GM18511 (cell line): ENCODE measurements around the gene IL5RA.
A peak's percentile ranks its signal among the peaks of the same experiment; 100 is the strongest.

Experiments
- ATAC-seq: cut with Tn5 transposase; IDR thresholded peaks from one replicate; pipeline ENCODE4 v1.9.1; 2021; ENCODE audit warnings: mild to moderate bottlenecking, moderate library complexity; ENCODE audit not compliant: unreplicated experiment

IL5RA gene

DNA sequence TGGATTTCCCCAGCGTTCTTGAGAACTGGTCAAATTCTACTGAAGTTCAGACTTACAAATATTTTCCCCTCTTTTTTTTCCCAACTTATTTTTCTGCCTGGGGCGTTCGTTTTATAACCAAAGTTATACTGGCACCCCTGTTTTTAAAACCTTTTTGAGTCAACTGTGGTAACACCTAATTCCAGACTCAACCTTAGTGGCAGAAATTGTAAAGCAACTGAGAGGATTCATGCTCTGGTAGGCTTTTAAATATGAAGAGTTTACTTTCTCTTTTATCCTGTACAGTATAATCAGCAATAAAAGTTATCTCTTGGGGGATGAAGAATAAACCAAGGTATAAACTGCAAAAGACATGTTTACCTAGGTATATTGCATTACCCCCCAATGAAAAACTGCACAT, 2.3 kb downstream of the IL5RA start:
- no peak for ATAC-seq

DNA sequence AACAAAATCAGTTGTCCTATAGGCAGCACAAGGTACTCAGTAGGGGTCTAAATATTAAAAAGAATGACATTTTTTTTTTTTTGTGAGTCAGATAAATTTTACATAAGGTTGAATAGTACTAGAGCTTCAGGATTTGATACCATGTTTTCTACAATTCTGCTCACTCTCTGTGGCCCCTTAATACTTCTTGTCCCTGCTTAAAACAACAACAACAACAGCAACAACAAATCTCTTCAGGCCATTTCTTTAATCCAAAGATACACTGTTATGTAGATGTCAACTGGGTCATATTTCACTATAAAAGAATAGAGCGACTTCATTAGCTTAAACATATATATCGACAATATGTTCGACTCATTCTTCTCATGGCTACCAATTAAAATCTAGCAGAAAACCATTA, 3.0 kb downstream of the IL5RA start:
- no peak for ATAC-seq

DNA sequence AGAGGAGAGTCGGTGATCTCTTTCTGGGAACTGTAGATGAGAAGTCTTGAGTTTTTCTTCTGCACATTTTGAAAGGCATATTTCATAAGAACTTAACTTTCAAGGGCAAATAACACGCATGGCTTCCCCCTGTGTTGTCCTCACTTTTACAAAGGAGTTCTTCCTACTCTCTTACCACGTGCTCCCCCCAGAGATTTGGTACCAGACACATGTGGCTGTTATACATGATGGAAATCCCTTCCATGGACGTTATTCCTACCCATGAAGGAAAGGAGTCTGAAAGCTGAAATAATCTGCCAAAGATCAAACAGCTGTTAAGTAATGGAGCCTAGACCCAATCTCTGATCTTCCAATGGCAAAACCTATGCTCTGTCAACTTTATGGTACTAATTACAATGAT, 4.4 kb downstream of the IL5RA start:
- no peak for ATAC-seq

DNA sequence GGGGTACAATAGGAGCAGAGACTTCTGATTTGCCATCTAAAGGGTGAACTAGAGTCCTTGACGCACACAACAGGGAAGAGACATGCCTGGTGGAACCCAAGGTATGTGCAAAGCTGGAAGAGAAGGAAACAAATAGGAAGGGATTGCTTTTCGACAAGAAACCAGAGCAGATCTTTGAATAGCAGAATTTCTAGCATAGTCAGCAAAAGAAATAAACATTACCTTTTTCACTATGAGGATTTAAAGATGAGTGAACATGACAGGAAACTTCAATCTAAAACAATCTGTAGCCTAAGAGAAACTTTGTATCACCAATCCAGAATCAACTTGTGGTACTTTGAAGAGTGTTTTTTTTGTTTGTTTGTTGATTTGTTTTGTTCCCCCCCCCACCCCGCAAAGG, 4.9 kb downstream of the IL5RA start:
- ATAC-seq: no peak

DNA sequence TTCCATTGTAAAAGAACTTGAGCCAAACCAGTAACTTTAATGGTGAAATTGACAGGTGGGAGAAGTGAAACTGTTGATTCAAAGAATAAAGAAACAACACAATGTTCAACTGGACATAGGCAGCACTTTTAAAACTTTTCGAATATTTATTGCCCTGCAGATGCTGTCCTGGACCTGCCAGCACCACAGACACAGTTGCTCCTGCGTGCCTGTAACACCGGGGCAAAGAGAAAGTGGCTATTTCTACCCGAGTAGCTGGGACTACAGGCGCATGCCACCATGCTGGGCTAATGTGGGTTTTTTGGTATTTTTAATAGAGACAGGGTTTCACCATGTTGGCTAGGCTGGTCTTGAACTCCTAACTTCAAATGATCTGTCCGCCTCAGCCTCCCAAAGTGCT, 7.4 kb downstream of the IL5RA start:
- no peak for ATAC-seq

DNA sequence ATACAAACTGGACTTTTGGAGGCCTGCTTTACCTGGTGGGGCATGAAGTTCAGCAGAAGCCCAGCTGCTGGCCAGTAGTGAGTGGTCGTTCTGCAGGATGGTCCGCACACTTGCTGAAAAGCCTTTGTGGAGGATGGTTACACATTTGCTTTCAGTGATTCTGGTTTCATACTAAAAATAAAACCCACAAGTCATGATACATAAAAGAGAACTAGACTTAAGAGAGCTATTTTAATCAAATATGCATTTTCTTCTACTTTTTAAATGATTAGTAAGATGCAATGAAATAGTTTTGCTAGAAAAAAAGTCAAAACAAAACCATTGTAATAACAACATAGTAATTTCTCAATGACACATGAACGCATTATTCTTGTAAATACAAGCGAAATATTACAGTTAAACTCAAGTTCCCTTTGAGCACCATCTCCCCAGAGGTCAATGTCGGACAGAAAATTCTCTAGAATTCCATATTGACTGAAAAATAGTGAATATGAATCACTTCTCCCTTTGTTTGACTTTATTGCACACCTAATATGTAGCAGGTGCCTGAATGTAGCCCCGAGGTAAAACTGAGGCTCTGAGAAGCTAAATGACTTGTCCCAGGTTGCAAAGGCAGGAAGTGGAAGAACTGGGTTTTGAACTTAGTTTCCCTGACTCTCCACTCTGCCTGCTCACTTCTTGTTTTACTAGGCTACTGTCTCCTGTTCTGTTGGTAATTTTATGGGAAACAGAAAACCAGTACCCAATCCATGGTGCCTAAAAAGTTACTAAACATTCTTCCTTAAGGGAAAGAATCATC, 8.3 kb downstream of the IL5RA start:
- ATAC-seq: peak; percentile 79

DNA sequence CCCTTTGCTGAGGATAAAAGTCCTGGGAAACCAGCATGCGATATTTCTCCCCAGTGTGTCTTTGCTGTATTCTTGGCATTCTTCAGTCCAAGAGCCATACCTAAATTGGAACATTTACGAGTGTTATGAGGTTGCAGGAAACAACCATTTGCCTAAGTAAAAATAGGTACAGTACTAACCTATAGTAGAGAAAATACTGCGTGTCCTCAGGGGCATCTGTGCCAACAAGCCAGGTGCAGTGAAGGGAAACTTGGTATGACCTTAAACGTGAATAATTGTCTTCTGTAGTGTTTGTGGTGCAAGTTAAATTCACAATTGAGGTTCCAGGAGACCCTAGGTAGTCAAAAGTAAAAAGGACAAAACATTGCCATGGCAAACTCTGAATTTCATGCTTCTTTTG, 12.2 kb downstream of the IL5RA start:
- no peak for ATAC-seq

DNA sequence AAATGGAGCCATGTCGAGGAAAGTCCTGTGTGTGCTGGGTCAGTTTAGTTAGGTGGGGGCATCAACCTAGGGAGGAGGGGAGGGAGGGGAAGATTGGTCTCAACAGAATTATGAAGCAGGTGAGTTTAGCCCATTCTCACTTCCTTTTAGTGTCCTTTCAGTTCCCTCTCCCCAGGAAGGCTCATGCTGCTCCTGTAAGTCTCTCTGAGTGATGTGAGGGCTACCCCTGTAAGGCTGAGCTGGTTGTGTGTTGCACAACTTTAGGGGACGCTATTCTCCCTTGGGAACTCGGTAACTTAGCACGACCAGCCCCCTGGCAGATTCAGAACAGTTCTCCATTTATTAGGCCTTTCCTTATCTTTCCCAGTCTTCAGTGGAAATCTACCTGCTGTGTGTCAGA, 21.2 kb downstream of the IL5RA start:
- peak; percentile 98 for ATAC-seq

DNA sequence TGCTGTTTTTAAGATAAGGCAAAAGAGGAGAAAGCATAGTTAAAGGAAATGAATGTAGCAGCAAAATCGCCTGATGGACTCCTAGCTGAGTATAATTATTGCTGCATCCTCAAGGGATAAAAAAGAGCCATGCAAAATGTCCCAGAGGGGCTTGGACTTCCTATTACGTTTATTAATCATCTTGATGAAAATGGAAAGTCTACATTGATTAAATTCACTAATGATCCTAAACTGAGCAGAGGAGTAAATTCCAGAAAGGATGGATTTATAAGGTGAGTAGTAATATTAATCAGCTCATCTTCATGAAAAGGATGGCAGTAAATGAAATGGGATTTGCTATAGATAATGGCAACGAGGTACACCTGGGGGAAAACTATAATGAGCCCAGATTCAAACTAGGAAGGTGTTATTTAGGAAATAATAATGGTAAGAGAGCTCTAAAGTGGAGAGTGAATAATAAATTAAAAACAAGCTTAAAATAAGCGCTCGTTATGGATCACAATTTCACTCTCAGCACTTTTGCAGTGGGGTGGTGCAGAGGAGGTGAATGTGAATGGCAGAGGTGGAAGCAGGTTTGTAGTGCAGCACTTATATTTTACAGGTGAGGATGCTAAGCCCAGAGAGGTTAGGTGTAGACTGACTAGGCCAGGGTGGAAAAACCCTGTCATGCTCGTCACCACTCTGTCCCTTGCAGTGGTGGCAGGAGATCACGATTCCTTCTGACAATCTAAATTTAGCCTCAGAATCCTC, 22.3 kb downstream of the IL5RA start:
- ATAC-seq: no peak

DNA sequence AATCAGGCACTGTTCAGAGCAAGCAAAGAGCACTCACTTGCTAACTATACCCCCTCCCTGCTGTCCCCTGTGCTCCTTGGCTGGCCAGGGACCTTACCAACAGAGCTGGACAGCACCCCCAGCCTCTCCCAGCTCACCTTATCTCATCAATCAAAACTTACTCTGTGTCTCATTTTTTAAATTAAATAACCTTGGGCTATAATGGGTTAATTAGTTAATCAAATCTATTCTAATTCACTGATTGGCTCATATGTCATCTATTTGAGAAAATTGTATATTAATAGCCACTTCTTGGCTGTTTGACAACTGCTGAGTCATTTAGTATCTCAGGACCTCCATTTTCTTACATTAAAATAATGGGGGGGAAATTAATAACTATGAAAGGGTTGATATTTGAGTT, 22.9 kb downstream of the IL5RA start:
- ATAC-seq: no peak

DNA sequence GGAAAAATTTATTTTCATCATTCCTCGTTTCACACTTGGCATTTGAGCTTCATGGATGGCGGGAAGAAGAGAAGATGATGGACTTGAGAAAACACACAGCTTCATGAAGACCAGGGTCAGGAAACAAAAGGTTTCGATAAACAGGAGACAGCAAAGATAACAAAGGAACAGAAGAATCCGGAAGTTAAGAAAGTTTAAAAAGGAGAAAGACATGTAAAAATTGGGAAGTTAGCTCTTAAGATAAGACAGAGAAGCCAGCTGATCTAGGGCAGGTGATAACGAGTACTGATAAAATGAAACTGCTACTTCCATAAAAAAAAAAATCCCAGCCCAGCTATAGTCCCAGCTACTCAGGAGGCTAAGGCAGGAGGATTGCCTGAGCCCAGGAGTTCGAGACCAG, 23.9 kb downstream of the IL5RA start:
- ATAC-seq: no peak

DNA sequence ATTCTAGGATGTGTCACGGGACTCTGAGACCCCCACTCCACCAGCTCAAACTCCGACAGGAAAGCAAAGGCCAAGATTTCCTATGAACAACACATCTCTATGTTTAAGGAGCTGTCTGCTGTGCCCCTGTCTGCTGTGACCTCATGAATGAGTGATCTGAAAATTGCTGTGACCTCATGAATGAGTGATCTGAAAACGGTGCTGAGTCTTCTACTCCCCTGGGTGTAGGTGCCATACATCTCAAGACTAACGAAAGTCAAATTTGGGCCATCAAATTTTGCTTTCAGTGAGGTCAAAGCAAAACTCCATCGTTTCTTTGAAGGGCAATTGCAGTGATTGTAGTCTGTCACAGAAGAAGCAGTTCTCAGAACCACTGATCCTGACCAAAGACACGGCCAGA, 24.4 kb downstream of the IL5RA start:
- no peak for ATAC-seq

DNA sequence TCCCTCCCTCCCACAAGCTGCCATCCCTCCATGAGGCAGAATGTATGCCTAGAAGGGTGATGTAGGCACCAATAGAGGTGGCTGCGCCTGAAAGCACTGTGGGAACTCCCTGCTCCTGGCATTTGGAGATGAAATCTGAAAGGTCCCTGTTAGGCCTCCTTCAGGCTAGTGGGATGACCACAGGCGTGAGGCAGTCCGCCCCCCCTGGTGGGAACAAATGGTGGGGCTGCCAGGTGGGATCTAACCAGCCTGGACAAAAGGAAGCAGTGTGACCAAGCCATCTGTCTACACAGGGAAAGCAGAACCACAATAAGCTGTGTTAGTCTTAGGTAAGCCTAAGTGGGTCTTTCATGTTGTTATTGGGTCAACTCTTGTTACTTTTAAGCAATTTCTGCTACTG, 25.3 kb downstream of the IL5RA start:
- ATAC-seq: no peak

DNA sequence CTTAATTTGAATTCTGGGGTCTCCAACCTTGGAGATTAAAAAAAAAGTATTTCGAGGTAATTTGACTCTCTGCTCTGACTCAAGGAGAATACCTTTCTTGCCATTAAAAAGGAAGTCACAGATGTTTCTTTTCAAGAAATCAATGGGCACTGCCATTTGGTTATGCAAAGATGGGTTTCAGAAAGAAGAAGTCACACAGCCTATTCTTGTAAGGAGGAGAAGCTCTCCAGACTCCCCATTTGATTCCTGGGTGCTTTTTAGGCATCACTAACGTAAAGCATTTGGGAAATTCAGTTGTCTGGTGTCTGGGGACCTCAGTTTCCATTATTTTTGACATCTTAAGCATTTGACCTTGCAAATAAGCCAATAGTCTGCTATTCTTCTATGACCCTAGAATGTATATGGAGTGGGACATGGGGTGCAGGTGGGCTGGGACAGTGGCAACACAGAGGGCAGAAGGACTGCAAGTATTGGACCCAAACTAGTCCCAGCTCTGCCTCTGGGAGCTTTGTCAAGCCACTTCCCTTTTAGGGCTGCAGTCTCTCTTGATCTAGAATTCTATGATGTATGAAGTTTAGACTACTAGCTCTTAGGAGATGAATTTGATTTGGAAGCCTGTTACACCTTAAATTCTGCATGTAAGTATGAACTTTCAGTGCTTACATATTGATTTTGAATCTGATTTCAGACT, 27.8 kb downstream of the IL5RA start:
- peak; percentile 86 for ATAC-seq

DNA sequence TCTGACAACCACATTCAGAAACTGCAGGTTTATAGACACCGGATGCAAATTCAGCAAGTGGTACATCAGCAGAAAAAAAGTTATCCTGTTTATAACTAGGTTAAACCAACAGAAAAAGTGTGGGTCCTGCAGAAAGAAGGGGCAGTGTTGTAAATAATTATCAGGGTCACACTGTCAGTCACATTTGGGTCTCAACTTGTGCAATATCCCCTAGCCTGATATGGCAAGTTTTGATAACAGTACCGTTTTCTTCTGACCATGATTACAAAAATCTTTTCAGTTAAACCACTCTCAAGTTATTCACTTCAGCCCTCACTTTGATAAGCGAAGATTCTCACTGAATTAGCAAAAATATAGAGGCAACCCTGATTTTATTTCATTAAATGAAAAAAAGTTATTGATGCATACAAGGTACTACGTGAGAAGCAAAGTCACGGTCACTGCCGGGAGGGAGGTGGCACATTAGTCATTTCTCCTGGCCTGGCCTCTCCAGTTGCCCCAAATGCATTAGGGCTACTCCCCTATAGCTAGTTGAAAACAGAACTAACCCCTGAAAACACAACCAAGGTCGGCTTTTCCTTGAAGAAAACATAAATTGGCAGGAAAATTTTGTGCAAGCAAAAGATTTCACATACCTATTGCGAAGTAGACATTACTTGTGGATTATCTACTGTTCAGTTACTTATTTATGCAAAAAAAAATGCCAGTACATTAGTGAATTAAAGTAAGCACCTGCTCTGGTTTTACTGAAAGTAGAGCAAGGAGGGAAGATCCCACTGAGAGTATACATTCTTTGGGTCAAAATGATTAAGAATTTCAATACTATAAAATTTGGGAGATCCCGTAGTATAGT, 28.6 kb downstream of the IL5RA start:
- ATAC-seq: peak; percentile 70

DNA sequence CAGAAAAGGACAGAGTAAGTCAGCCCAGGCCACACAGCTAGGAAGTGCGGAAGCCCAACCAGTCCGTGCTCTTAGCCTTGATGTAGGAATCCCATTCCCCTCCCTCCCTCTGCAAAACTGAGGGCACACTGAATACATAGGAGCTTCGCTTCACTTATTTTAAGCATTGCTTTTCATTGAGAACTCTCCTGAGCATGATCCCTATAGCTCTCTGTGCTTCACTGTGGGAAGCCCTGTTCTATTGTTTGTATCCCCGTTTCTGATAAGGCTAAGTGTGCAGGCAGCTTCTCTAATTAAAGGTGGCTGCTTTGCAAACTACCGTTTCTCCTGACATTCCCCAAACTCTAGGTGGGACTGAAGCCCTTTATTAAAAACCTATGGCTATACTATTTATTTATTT, 29.9 kb downstream of the IL5RA start:
- ATAC-seq: no peak

DNA sequence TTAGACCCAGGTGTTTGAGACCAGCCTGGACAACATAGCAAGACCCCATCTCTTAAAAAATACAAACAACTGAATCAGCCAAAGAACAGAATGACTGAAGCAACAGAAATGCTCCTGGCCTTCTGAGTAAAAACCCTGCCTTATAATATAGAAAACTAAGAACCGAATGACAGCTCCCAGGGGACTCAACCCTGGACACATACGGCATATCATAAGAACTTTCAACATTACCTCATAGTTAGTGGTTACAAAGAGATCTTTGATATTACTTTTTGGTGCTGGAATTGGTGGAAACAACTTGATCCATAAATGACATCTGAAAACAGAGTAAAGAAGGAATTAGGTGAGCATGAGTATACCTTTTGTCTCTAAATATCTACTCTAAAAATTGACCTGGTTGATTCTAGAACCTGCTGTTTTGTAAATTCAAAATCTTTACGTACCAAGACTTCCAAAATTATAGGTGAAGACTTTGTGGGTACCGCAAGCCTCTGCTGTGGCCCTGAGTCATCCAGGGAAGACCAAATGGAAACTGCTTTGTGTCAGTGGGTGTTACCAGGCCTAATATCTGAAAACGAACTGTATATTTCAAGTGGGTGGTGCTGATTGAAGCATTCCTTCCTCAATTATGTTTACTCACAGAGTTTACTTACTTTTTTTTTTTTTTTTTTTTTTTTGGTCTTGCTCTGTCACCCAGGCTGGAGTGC, 35.5 kb downstream of the IL5RA start:
- ATAC-seq: peak; percentile 63

DNA sequence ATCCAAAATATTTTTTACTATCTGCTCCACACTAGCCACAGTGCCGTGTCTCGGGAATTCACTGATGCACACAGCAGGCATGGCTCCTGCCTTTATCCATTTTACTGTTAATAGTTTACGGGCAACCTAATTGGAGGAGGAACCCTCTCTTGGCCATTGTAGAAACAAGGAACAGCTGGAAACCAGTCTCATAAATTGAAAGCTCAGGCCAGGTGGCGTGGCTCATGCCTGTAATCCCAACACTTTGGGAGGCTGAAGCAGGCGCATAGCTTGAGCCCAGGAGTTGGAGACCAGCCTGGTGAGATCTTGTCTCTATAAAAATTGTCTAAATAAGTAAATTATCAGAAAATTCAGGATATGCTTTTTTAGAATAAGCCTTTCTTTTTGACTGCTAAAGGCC, 39.0 kb downstream of the IL5RA start:
- ATAC-seq: no peak

DNA sequence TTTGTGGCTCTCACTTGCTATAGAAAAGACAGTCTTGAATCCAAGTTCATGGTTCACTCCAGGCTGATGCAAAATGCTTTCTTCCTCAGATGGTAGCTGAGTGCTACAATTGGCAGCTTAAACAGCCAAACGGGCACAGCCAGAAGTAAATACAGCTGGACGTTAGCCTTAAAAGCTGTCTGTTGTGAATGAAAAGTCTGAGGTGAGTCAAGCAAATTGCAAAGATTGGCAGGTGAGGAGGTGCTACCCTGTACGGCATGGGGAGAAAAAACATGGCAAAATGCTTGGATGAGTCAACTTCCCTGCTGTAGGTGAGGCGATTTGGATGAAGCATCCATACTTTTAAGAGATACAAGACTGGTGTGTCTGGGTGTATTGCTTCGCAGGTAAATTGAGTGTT, 40.5 kb downstream of the IL5RA start:
- no peak for ATAC-seq

DNA sequence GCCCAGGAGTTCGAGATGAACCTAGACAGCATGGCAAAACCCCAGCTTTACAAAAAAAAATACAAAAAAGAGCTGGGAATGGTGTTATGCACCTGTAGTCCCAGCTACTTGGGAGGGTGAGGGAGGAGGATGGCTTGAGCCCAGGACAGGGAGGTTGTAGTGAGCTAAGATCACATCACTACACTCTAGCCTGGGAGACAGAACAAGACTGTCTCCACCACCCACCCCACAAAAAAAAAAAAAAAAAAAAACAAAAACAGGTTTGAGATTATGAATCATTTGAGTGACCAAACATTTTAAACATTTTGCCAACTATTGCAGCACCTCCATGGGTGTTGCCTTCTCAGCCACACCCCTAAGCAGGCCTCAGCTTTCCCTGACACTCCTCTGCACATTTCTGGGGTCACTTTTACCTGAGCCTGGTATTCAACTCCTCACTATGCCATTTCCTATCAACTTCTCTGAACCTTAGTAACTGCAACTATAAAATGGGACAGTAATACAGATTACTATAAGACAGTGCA, 41.8 kb downstream of the IL5RA start:
- no peak for ATAC-seq
